Colonic mucosa (tissue), 4 donors: ENCODE data around the gene XKR3. TPM values are rescaled to one million over a fixed set of nuclear protein-coding genes. Genes with fewer than 3 reads are reported as not detected.
"Not testable (repeated sequence)": the region's sequence is repeated elsewhere in the genome, so short reads cannot be mapped to it uniquely, and the experiment has no call there.

Experiments used
- DNase-seq: peaks from one replicate; pipeline ENCODE4 v3.0.0-alpha.2; 2020
- H3K27ac ChIP-seq: fragments of 200-600 bp; one replicate; pipeline ENCODE4 v1.8.0; 2021
- H3K27me3 ChIP-seq: fragments of 200-600 bp; one replicate; pipeline ENCODE4 v1.8.0; 2021
- H3K36me3 ChIP-seq: fragments of 200-600 bp; one replicate; pipeline ENCODE4 v1.8.0; 2021
- H3K4me1 ChIP-seq: fragments of 200-600 bp; one replicate; pipeline ENCODE4 v1.8.0; 2021; ENCODE audit warnings: mild to moderate bottlenecking
- H3K4me3 ChIP-seq: fragments of 200-600 bp; one replicate; pipeline ENCODE4 v1.8.0; 2021
- H3K9ac ChIP-seq, 2 donors: one replicate each; pipeline ENCODE4 v1.7.0; 2013; ENCODE audit warnings: control low read depth in 2 of 2, low read depth in 2 of 2, low read length in 2 of 2
- H3K9me3 ChIP-seq: fragments of 200-600 bp; one replicate; pipeline ENCODE4 v1.8.0; 2021
- CTCF ChIP-seq: fragments of 200-600 bp; IDR thresholded peaks from one replicate; pipeline ENCODE4 v1.8.0; 2022; ENCODE audit warnings: antibody characterized with exemption, mild to moderate bottlenecking
- intact Hi-C: fragments of 100-400 bp; cut with DNase I; formaldehyde crosslinking; loops from one replicate; pipeline ENCODE4 v1.14.1; 2022
- total RNA-seq, 2 donors: library from RNA; stranded (reverse); fragmentation: NEBNext Ultra II Directional in 1 of 2; extraction: Animal tissue kit (Norgen Biotek cat#: 25700) in 1 of 2; gene quantifications; one replicate each; pipeline ENCODE4 v1.2.1, GENCODE V29; 2021
- donor health status: healthy.
- donor health status: DM: no; HTN: no; CAD: no.
- donor health status: DM: no; HTN: no; CAD: no.

XKR3 gene
- total RNA-seq, 2 donors from 2014 or later: not detected

GRCh38 chr22:16804882-16805281 lies 20.3 kb downstream of the XKR3 start:
- no peak for DNase-seq
- TF ChIP-seq CTCF: no peak
- H3K27ac ChIP-seq: no peak overlapping the region
- no peaks in the 10 kb centered on the region for H3K27me3 ChIP-seq
- H3K9ac ChIP-seq: no peak overlapping the region
- no peak overlapping the region for H3K4me3 ChIP-seq
- no peaks in the 10 kb centered on the region for H3K9me3 ChIP-seq
- intact Hi-C loops: no loop called here
- H3K36me3 ChIP-seq: no peaks in the 10 kb centered on the region
- no peaks in the 10 kb centered on the region for H3K4me1 ChIP-seq

- no peaks in the 10 kb centered on the region for H3K9me3 ChIP-seq
- no peak overlapping the region for H3K4me3 ChIP-seq
- no peak for TF ChIP-seq CTCF
- no peaks in the 10 kb centered on the region for H3K27me3 ChIP-seq
- intact Hi-C loops: no loop called here
- no peak overlapping the region for H3K9ac ChIP-seq
- no peaks in the 10 kb centered on the region for H3K4me1 ChIP-seq
- no peak overlapping the region for H3K27ac ChIP-seq
- H3K36me3 ChIP-seq: no peaks in the 10 kb centered on the region
- no peak for DNase-seq
These were observed 21.8 kb downstream of the XKR3 start for GRCh38 chr22:16803255-16803917.

- Histone ChIP-seq H3K9me3 (no peaks in the 10 kb centered on the region), H3K27me3 (no peaks in the 10 kb centered on the region), H3K9ac (no peak overlapping the region), H3K27ac (no peak overlapping the region), H3K4me1 (no peaks in the 10 kb centered on the region), H3K36me3 (no peaks in the 10 kb centered on the region), H3K4me3 (no peak overlapping the region)
- no peak for TF ChIP-seq CTCF
- no peak for DNase-seq
- intact Hi-C loops: no loop called here
These were observed 23.6 kb downstream of the XKR3 start for GRCh38 chr22:16801571-16801970.

- Histone ChIP-seq H3K9ac (no peak overlapping the region), H3K27ac (no peak overlapping the region), H3K9me3 (no peaks in the 10 kb centered on the region), H3K4me1 (no peaks in the 10 kb centered on the region), H3K27me3 (no peaks in the 10 kb centered on the region), H3K4me3 (no peak overlapping the region), H3K36me3 (no peaks in the 10 kb centered on the region)
- intact Hi-C loops: no loop called here
- DNase-seq: no peak
- no peak for TF ChIP-seq CTCF
These were observed 24.1 kb downstream of the XKR3 start for GRCh38 chr22:16801088-16801487.

GRCh38 chr22:16800358-16800757 lies 24.9 kb downstream of the XKR3 start:
- DNase-seq: no peak
- H3K4me3 ChIP-seq: no peak overlapping the region
- H3K36me3 ChIP-seq: no peaks in the 10 kb centered on the region
- TF ChIP-seq CTCF: no peak
- no peaks in the 10 kb centered on the region for H3K4me1 ChIP-seq
- no peak overlapping the region for H3K27ac ChIP-seq
- intact Hi-C loops: no loop called here
- H3K27me3 ChIP-seq: no peaks in the 10 kb centered on the region
- H3K9me3 ChIP-seq: no peaks in the 10 kb centered on the region
- no peak overlapping the region for H3K9ac ChIP-seq

- intact Hi-C loops: not testable (repeated sequence)
These were observed 29.7 kb downstream of the XKR3 start for GRCh38 chr22:16795504-16795903.

More at GRCh38 chr22:16795504-16795903, 29.7 kb downstream of the XKR3 start:
- H3K4me3 ChIP-seq, H3K36me3 ChIP-seq, H3K4me1 ChIP-seq, H3K27ac ChIP-seq, H3K9ac ChIP-seq, DNase-seq, H3K27me3 ChIP-seq, H3K9me3 ChIP-seq: not testable (repeated sequence)
